KMS-11 (cell line): ENCODE data around the gene NADK2.

Source experiments
- H2AFZ ChIP-seq: fragments of 200-600 bp; sonication (generic); 2 replicates; pipeline ENCODE4 v1.6.1; 2016; ENCODE audit warnings: antibody characterized with exemption, mixed run types, low read depth
- H3K27ac ChIP-seq: fragments of 200-600 bp; sonication (generic); 2 replicates; pipeline ENCODE4 v1.6.1; 2016; ENCODE audit warnings: mild to moderate bottlenecking, mixed run types
- H3K27me3 ChIP-seq: fragments of 200-600 bp; sonication (generic); 2 replicates; pipeline ENCODE4 v1.6.1; 2017; ENCODE audit warnings: mild to moderate bottlenecking, low read depth, mixed run types, moderate library complexity; ENCODE audit not compliant: insufficient read depth
- H3K36me3 ChIP-seq: fragments of 200-600 bp; sonication (generic); 2 replicates; pipeline ENCODE4 v1.6.1; 2017; ENCODE audit warnings: mild to moderate bottlenecking, mixed run types; ENCODE audit not compliant: insufficient read depth
- H3K4me1 ChIP-seq: fragments of 200-600 bp; sonication (generic); 2 replicates; pipeline ENCODE4 v1.6.1; 2016; ENCODE audit warnings: mild to moderate bottlenecking, low read depth, mixed run types; ENCODE audit not compliant: poor library complexity, severe bottlenecking
- H3K4me2 ChIP-seq: fragments of 200-600 bp; sonication (generic); 2 replicates; pipeline ENCODE4 v1.7.0; 2016; ENCODE audit warnings: mild to moderate bottlenecking, mixed run types
- H3K4me3 ChIP-seq: fragments of 200-600 bp; sonication (generic); IDR thresholded peaks from 2 replicates; pipeline ENCODE4 v1.6.1; 2017; ENCODE audit warnings: low read depth, low read length, mixed read lengths; ENCODE audit not compliant: insufficient read depth
- H3K79me2 ChIP-seq: fragments of 200-600 bp; sonication (generic); 2 replicates; pipeline ENCODE4 v1.6.1; 2016; ENCODE audit warnings: low read depth, mixed run types; ENCODE audit not compliant: insufficient read depth
- H3K9ac ChIP-seq: fragments of 200-600 bp; sonication (generic); 2 replicates; pipeline ENCODE4 v1.6.1; 2016; ENCODE audit warnings: mild to moderate bottlenecking, mixed run types
- H4K20me1 ChIP-seq: fragments of 200-600 bp; sonication (generic); 2 replicates; pipeline ENCODE4 v1.6.1; 2016; ENCODE audit warnings: mild to moderate bottlenecking, mixed run types; ENCODE audit not compliant: insufficient read depth
- CTCF ChIP-seq: fragments of 200-600 bp; sonication (generic); conservative IDR thresholded peaks from 2 replicates; pipeline ENCODE4 v1.6.1; 2017; ENCODE audit warnings: low read depth, mild to moderate bottlenecking, antibody characterized with exemption, low read length, moderate library complexity, mixed read lengths

Gene NADK2

GRCh38 chr5:36178524-36178890 is 63.2 kb downstream of the NADK2 start:
- no peak for TF ChIP-seq CTCF
- Histone ChIP-seq H4K20me1 (no peaks in the 10 kb centered on the region), H3K79me2 (no peaks in the 10 kb centered on the region; the same call in 1 of the 2 replicates), H2AFZ (no peak overlapping the region), H3K4me1 (peaks cover 68% of the 10 kb centered on the region), H3K36me3 (no peaks in the 10 kb centered on the region; the same call in 1 of the 2 replicates), H3K9ac (no peak overlapping the region), H3K4me3 (no peak overlapping the region), H3K4me2 (peak overlapping the region; percentile 98), H3K27me3 (no peaks in the 10 kb centered on the region), H3K27ac (peak overlapping the region; percentile 71; the same call in 1 of the 2 replicates)

GRCh38 chr5:36177715-36178523 is 63.8 kb downstream of the NADK2 start:
- H3K4me2 ChIP-seq, result peak overlapping the region; percentile 98
- H3K27ac ChIP-seq, result peak overlapping the region; percentile 71
- H3K9ac ChIP-seq, result peak overlapping the region; percentile 9; the same call in 1 of the 2 replicates
- no peaks in the 10 kb centered on the region for H3K27me3 ChIP-seq
- H2AFZ ChIP-seq, result no peak overlapping the region
- no peaks in the 10 kb centered on the region; the same call in 1 of the 2 replicates for H3K79me2 ChIP-seq
- H4K20me1 ChIP-seq, result no peaks in the 10 kb centered on the region
- H3K4me1 ChIP-seq, result peaks cover 74% of the 10 kb centered on the region
- peaks cover 4% of the 10 kb centered on the region; the same call in 1 of the 2 replicates for H3K36me3 ChIP-seq
- no peak overlapping the region for H3K4me3 ChIP-seq
- peak; percentile 67 for TF ChIP-seq CTCF

GRCh38 chr5:36177154-36177553 is 64.6 kb downstream of the NADK2 start:
- TF ChIP-seq CTCF, result no peak
- Histone ChIP-seq H3K4me2 (peak overlapping the region; percentile 98), H3K79me2 (no peaks in the 10 kb centered on the region; the same call in 1 of the 2 replicates), H3K9ac (peak overlapping the region; percentile 9; the same call in 1 of the 2 replicates), H3K36me3 (peaks cover 9% of the 10 kb centered on the region; the same call in 1 of the 2 replicates), H3K4me1 (peaks cover 82% of the 10 kb centered on the region), H2AFZ (no peak overlapping the region), H4K20me1 (no peaks in the 10 kb centered on the region), H3K27ac (peak overlapping the region; percentile 71), H3K27me3 (no peaks in the 10 kb centered on the region), H3K4me3 (no peak overlapping the region)

- no peak for TF ChIP-seq CTCF
- Histone ChIP-seq H3K36me3 (peaks cover 19% of the 10 kb centered on the region; the same call in 1 of the 2 replicates), H3K4me3 (no peak overlapping the region), H3K9ac (no peak overlapping the region), H4K20me1 (no peaks in the 10 kb centered on the region), H2AFZ (no peak overlapping the region), H3K4me1 (peaks cover 100% of the 10 kb centered on the region), H3K4me2 (peak overlapping the region; percentile 13; the same call in 1 of the 2 replicates), H3K79me2 (no peaks in the 10 kb centered on the region; the same call in 1 of the 2 replicates), H3K27ac (no peak overlapping the region; the same call in 1 of the 2 replicates), H3K27me3 (no peaks in the 10 kb centered on the region)
These were observed 66.7 kb downstream of the NADK2 start for GRCh38 chr5:36175043-36175442.
